Measurements from ENCODE around the gene IGF2BP2.
"Not testable (repeated sequence)": the region's sequence is repeated elsewhere in the genome, so short reads cannot be mapped to it uniquely, and the experiment has no call there.

The IGF2BP2 gene

GRCh38 chr3:185797993-185798830, 26.6 kb downstream of the IGF2BP2 start:
- ATAC-seq (replicated peaks) (no peak), DNase-seq (no peak)
- H3K4me1 Mint-ChIP-seq = peaks cover 0 to 2% of the 10 kb centered on the region in 2 donors
- no peaks in the 10 kb centered on the region for H3K36me3 Mint-ChIP-seq
- H3K27me3 Mint-ChIP-seq = no peaks in the 10 kb centered on the region
- H3K4me3 Mint-ChIP-seq = no peak overlapping the region
- H3K9me3 Mint-ChIP-seq = peaks cover 3 to 5% of the 10 kb centered on the region in 2 donors
- no peak overlapping the region for H3K27ac Mint-ChIP-seq

- Mint-ChIP-seq H3K4me1 (peaks cover 0 to 2% of the 10 kb centered on the region in 2 donors), H3K9me3 (peaks cover 3 to 5% of the 10 kb centered on the region in 2 donors), H3K27me3 (no peaks in the 10 kb centered on the region), H3K27ac (no peak overlapping the region), H3K4me3 (no peak overlapping the region), H3K36me3 (no peaks in the 10 kb centered on the region)
- ATAC-seq (replicated peaks) (no peak), DNase-seq (no peak)
Measured at GRCh38 chr3:185797108-185797881, 27.5 kb downstream of the IGF2BP2 start.

DNA sequence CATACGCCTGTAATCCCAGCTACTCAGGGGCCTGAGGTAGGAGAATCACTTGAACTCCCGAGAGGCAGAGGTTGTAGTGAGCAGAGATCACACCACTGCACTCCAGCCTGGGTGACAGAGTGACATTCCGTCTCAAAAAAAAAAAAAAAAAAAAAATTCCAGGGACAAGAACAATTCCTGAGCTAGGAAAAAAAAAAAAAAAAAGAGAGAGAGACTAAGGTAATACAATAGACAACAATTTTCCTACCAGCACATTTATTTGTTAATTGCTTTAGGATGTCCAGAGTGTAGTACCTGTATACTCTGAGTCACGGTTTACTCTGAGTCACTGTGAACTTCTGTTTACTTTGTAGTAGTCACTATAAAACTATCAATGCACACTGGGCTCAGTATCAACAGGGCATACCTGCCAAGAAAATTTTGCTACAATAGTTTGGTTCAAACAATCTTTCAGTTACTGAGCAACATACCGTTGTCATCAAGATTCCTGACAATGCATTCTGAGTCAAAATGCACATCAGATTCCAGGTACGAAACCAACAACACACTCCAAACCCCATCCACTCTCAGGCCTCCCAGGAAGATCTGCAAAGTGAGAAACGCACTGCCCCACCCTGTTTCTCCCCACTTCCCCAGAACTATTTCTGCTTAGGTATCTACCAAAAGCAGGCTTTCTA, 28.3 kb downstream of the IGF2BP2 start:
- Mint-ChIP-seq H3K4me1 (peaks cover 0 to 2% of the 10 kb centered on the region in 2 donors), H3K9me3 (peaks cover 3 to 5% of the 10 kb centered on the region in 2 donors), H3K27ac (no peak overlapping the region), H3K36me3 (no peaks in the 10 kb centered on the region), H3K4me3 (no peak overlapping the region), H3K27me3 (peaks cover 0 to under 1% of the 10 kb centered on the region in 2 donors)
- ATAC-seq (replicated peaks) (no peak), DNase-seq (no peak)

DNA sequence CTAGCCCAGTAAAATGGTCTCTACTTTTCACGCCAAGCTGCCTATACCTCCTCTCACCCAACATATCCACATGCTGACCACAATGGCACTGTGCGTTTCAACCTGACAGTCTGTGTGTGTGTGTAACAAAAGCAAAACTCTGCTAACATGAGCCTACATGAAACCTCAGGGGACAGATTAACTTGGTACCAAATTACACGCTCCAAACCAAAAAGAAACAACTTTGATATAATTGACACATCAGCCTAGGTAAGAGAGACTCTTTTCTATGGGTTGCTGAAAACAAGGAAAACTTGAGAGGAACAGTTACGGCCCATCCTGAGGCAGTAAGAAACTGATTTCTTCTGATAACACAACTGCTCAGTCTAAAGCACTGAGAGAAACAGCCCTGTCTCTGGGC, 31.5 kb downstream of the IGF2BP2 start:
- H3K9me3 Mint-ChIP-seq = no peaks in the 10 kb centered on the region
- no peak for ATAC-seq (replicated peaks)
- H3K4me3 Mint-ChIP-seq = no peak overlapping the region

GRCh38 chr3:185792955-185793354, 31.9 kb downstream of the IGF2BP2 start:
- DNase-seq (no peak), ATAC-seq (replicated peaks) (no peak)
- no peaks in the 10 kb centered on the region for H3K36me3 Mint-ChIP-seq
- H3K27ac Mint-ChIP-seq = no peak overlapping the region
- no peaks in the 10 kb centered on the region for H3K9me3 Mint-ChIP-seq
- peaks cover 0 to 5% of the 10 kb centered on the region in 2 donors for H3K27me3 Mint-ChIP-seq
- H3K4me1 Mint-ChIP-seq = peaks cover 0 to 2% of the 10 kb centered on the region in 2 donors
- no peak overlapping the region for H3K4me3 Mint-ChIP-seq

More for the DNA sequence above, 31.5 kb downstream of the IGF2BP2 start:
- Mint-ChIP-seq H3K27me3 (peaks cover 0 to 5% of the 10 kb centered on the region in 2 donors), H3K4me1 (peaks cover 0 to 2% of the 10 kb centered on the region in 2 donors), H3K27ac (no peak overlapping the region), H3K36me3 (no peaks in the 10 kb centered on the region)
- DNase-seq = no peak

- Mint-ChIP-seq H3K4me3 (no peak overlapping the region), H3K4me1 (peaks cover 0 to 2% of the 10 kb centered on the region in 2 donors), H3K9me3 (no peaks in the 10 kb centered on the region), H3K27me3 (peaks cover 0 to 5% of the 10 kb centered on the region in 2 donors), H3K36me3 (no peaks in the 10 kb centered on the region), H3K27ac (no peak overlapping the region)
- ATAC-seq (replicated peaks) (no peak), DNase-seq (no peak)
Measured at GRCh38 chr3:185789891-185790830, 34.7 kb downstream of the IGF2BP2 start.

DNA sequence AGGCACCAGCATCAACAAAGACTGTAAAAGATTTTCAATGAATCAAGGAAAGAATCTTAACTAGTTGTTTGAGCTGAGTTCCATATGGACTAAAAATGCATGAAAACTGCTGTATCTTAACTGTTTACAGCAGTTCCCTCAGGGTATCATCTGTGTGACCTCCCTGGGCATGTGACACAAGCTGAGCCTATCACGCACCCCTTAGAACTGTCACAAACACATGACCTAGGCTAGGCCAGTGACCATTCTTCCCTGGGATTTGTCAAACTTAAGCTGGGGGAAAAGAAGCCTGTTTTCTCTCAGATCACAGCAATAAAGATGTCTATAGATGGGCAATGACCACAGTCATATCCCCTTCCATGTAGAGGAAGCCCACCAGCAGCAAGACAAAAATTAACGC, 35.7 kb downstream of the IGF2BP2 start:
- Mint-ChIP-seq H3K4me1 (no peaks in the 10 kb centered on the region), H3K9me3 (no peaks in the 10 kb centered on the region), H3K27ac (no peak overlapping the region), H3K27me3 (peaks cover 0 to 5% of the 10 kb centered on the region in 2 donors), H3K4me3 (no peak overlapping the region), H3K36me3 (no peaks in the 10 kb centered on the region)
- ATAC-seq (replicated peaks) (no peak), DNase-seq (no peak)

- Mint-ChIP-seq H3K36me3 (no peaks in the 10 kb centered on the region), H3K4me1 (no peaks in the 10 kb centered on the region), H3K27ac (no peak overlapping the region), H3K27me3 (peaks cover 0 to 5% of the 10 kb centered on the region in 2 donors), H3K4me3 (no peak overlapping the region), H3K9me3 (no peaks in the 10 kb centered on the region)
- DNase-seq = no peak
- ATAC-seq (replicated peaks) = no peak
Measured at GRCh38 chr3:185788292-185788691, 36.5 kb downstream of the IGF2BP2 start.

DNA sequence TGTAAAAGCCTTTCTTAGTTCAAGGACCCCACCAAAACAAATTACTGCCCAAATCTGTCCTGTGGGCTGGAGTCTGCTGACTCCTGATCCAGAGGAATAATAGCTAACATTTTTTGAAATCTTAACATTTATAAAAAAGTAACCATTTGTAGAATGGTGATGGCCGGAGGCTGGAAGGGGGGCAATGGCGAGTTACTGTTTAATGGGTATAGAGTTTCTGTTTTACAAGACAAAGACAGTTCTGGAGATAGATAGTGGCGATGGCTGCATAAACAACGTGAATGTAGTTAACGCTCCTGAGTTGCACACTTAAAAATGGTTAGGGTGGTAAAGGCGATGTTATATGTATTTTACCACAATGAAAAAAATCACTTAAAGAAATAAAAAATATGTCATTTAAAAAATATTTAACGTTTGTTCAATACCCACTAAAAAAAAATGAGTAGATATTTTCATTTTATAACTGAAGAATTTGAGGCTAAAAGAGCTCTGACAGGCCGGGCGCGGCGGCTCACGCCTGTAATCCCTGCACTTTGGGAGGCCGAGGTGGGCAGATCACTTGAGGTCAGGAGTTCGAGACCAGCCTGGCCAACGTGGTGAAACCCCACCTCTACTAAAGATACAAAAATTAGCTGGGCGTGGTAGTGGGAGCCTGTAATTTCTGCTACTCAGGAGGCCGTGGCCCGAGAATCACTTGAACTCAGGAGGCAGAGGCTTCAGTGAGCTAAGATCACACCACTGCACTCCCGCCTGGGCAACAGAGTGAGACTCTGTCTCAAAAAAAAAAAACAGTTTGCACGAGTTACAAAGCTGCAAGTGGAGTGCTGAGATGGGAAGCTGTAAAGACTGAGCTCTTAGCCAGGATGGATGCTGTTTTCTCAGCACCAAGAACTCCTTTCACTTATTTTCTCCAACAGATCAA, 37.6 kb downstream of the IGF2BP2 start:
- Mint-ChIP-seq H3K36me3 (no peaks in the 10 kb centered on the region), H3K4me1 (no peaks in the 10 kb centered on the region), H3K4me3 (no peak overlapping the region), H3K27me3 (peaks cover 0 to 5% of the 10 kb centered on the region in 2 donors), H3K27ac (no peak overlapping the region), H3K9me3 (no peaks in the 10 kb centered on the region)
- ATAC-seq (replicated peaks) (no peak), DNase-seq (no peak)

DNA sequence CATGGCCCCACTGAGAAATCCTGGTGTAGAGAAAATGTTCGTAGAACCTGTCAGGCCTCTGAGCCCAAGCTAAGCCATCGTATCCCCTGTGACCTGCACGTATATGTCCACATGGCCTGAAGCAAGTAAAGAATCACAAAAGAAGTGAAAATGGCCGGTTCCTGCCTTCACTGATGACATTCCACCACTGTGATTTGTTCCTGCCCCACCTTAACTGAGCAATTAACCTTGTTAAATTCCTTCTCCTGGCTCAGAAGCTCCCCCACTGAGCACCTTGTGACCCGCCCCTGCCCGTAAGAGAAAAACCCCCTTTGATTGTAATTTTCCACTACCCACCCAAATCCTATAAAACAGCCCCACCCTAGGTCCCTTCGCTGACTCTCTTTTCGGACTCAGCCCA, 38.6 kb downstream of the IGF2BP2 start:
- not testable (repeated sequence) for H3K4me1 Mint-ChIP-seq; ATAC-seq (replicated peaks); H3K36me3 Mint-ChIP-seq; H3K27me3 Mint-ChIP-seq; DNase-seq; H3K4me3 Mint-ChIP-seq; H3K9me3 Mint-ChIP-seq; H3K27ac Mint-ChIP-seq

GRCh38 chr3:185784317-185784716, 40.5 kb downstream of the IGF2BP2 start:
- Mint-ChIP-seq H3K4me3 (no peak overlapping the region), H3K9me3 (no peaks in the 10 kb centered on the region), H3K36me3 (no peaks in the 10 kb centered on the region), H3K27ac (no peak overlapping the region), H3K4me1 (no peaks in the 10 kb centered on the region), H3K27me3 (no peaks in the 10 kb centered on the region)
- no peak for ATAC-seq (replicated peaks)
- DNase-seq = no peak

- Mint-ChIP-seq H3K27ac (no peak overlapping the region), H3K36me3 (no peaks in the 10 kb centered on the region), H3K27me3 (no peaks in the 10 kb centered on the region), H3K9me3 (peaks cover 0 to 2% of the 10 kb centered on the region in 2 donors), H3K4me3 (no peak overlapping the region), H3K4me1 (no peaks in the 10 kb centered on the region)
- DNase-seq = no peak
- ATAC-seq (replicated peaks) = no peak
Measured at GRCh38 chr3:185781759-185782158, 43.1 kb downstream of the IGF2BP2 start.

DNA sequence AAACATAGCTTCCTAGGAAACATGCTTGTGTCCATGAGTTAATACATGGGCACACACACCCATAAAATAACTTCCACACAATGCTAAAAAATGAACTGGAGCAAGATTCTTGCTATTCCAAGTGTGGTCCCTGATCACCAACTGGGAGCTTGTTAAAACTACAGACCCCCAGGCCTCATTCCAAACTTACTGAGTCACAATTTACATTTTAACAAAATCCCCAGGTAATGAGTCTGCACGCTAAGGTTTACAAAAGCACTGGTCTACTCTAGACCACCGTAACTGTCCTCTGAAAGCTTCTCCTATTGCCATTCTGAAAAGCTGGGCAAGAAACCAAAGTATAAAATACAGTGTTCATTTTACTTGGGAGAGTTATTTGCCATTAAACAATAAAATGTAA, 45.4 kb downstream of the IGF2BP2 start:
- Mint-ChIP-seq H3K27ac (no peak overlapping the region), H3K36me3 (no peaks in the 10 kb centered on the region), H3K9me3 (peaks cover 0 to 4% of the 10 kb centered on the region in 2 donors), H3K4me1 (no peaks in the 10 kb centered on the region), H3K4me3 (no peak overlapping the region), H3K27me3 (no peaks in the 10 kb centered on the region)
- no peak for ATAC-seq (replicated peaks)
- DNase-seq = no peak

Measured in stimulated activated naive B cell treated with anti-CD40 and anti-IgM and Interleukin-4, amounts not matched to agents 10 μg/mL and 1 μg/mL and 100 μg/mL, for 72 hours (primary cell).